GM19099 (cell line): ENCODE data around the gene AHRR.

Source experiments
- POLR2A ChIP-seq: IDR thresholded peaks from 3 replicates; pipeline ENCODE4 v1.6.1; 2011; ENCODE audit warnings: low read depth; ENCODE audit not compliant: insufficient read length; ENCODE audit errors: extremely low read depth

Gene AHRR

DNA sequence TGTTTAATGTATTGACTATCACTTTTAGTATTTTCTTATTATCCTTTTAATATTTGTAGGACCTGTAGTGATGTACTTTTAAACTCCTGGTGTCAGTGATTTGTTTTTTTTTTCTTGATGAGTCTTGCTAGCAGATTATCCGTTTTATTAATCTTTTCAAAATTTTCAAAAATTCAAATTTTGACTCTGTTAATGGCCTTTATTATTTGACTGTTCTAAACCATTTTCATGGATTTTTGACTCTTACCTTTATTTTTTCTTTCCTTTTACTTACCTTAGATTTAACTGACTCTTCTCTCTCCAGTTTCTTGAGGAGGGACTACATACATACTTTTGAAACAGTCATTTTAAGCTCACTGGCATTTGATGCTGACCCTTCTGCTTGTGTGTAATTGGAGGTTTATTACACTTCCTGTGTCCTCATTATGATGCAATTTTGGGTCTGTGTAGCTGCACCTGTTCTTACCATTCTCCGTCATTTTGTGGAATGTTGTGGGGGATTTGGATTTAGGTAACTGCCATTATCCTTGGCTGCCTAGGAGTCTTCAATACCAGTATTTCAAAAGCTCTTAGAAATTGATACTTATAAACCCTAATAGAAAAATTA, 89.5 kb downstream of the AHRR start:
- TF ChIP-seq POLR2A = no peak

- no peak for TF ChIP-seq POLR2A
Measured at GRCh38 chr5:411728-412127, 90.2 kb downstream of the AHRR start.

GRCh38 chr5:415928-416635, 94.6 kb downstream of the AHRR start:
- TF ChIP-seq POLR2A = no peak

- no peak for TF ChIP-seq POLR2A
Measured at GRCh38 chr5:416636-416960, 95.1 kb downstream of the AHRR start.

DNA sequence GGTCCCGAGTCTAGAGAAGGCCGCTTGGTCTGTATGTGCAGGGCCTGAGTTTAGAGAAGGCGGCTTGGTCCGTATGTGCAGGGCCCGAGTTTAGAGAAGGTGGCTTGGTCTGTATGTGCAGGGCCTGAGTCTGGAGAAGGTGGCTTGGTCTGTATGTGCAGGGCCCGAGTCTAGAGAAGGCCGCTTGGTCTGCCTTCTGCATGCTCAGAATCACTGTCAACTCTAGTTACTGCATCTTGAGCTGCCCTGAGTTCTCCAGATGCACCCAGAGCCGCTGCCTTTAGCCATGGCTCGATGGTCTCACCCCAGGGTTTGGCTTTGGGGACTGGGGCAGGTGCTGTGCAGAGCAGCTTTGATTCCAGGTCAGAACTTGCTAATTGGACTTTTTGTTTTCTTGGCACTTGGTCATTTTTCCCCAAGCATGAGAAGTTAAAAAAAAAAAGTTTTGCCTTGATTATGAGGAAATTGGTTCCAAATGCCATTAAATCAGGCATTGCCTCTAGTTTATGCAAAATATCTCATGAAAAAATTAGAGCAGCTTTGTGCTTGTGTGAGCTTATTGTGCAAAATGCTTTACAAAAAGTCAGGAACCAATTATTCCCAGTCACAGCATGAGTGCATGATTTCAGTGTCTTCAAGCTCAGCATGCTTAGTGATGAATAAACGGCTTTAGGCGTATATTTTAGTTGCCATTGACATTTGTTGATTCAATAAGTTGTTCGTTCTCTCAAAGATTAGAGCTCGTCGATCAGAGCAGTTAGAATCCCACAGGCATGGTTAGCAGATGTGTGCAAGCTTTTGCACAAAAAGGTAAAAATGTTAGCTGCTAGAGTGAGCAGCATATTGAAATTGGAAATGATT, 96.0 kb downstream of the AHRR start:
- TF ChIP-seq POLR2A = no peak

DNA sequence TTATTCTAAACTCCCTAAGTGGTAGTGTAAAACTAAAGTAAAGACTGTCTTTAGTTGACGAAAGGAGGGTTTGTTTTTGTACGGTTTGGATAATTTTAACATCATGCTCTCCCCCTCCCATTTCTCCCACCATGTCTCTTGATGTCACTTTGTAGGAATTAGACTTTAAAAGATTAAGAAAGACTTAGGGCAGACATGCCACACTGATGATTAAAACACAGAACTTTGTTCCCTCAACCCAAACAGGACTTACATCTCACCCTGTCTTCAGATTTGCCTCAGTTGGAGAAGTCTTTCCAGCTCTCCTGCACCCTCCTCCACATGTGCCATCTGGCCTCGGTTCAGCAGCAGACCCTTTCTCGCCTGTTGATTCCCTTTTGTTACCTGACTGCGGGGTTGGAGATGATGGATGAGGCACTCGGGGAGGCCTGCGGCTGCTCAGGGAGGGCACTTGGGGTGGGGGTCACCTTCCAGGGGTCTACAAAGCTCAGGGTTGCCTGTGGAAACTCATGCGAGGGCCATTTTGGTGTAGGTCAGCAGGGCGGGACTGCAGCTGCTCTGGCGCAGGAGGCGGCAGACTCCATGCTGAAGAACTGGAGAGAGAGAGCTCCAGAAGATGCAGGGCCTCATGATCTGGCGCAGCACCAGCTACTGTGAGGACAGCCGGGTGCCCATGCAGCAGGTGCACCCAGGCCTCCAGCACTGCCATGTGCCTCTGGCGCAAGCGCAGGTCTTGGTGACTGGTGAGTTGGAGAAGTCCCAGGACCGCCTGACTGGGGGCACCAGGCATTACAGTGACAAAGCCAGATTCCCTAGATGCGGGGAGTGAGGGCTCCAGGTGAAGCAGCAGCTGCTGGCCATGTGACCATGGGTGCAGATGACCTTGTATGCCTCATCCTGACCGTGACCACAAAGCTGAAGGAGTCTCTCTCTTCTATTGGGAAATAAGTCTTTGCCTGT, 96.9 kb downstream of the AHRR start:
- TF ChIP-seq POLR2A = no peak

DNA sequence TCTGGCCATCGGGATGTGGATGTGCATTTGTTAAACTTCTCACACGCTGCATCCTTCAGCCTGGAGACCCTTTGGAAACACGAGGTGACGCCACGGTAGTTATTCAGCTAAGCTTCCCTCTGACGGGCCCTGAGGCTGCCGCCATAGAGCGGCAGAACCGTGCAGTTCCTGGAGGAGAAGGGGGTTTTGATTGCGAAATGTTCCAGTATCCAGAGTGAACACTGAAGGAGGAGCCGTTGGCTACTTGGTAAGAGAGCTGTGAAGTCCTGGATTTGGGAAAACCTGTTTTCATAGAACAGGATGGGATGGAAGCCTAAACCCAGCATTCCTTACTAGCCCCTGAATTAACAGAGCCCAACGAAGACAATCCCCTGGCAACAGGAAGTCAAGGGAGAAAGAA, 98.5 kb downstream of the AHRR start:
- TF ChIP-seq POLR2A = no peak

DNA sequence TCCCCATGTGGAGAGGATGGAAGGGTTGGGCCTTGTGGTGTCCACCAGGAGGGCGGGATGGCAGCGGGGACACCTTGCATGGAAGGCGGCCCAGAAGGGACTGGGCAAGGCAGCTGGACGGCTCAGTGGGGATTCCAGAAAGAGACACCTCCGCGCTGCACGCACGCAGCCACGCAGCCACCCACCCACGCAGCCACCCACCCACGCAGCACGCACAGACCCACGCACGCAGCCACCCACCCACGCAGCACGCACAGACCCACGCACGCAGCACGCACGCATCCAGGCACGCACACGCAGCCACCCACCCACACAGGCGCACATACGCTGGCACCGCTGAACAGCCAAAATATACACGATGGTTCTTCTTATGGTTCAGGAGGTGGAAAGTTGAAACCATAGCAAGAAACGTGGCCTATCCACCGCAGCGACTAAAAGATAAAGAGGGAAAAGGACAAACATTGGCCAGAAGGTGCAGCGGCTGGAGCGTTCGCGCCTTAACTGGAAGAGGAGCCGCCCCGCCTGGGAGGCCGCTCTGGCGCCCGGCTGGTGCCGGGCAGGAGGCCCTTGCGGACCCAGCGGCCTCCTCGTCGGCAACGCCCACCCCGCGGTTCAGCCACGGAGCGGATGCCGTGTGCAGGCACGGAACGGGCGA, 99.2 kb downstream of the AHRR start:
- TF ChIP-seq POLR2A = no peak

GRCh38 chr5:421287-421880, 99.9 kb downstream of the AHRR start:
- no peak for TF ChIP-seq POLR2A

DNA sequence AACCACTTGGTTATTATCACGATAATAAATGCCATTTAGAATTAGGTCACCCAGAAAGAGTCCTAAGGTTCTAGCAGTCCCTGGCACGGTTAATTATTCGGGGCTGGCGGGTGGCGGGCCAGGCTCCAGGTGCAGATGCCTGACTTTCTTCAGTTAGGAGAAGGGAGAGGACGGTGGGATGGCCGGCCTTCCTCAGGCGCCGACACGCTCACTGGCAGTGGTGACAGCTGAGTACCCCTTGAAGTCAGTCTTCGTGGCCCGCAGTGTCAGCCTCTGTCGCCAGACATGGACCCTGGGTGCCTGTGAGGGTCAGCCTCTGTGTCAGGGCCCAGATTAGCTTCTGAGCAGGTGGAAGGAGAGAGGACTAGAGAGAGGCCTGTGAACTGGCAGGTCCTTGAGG, 100.4 kb downstream of the AHRR start:
- no peak for TF ChIP-seq POLR2A

DNA sequence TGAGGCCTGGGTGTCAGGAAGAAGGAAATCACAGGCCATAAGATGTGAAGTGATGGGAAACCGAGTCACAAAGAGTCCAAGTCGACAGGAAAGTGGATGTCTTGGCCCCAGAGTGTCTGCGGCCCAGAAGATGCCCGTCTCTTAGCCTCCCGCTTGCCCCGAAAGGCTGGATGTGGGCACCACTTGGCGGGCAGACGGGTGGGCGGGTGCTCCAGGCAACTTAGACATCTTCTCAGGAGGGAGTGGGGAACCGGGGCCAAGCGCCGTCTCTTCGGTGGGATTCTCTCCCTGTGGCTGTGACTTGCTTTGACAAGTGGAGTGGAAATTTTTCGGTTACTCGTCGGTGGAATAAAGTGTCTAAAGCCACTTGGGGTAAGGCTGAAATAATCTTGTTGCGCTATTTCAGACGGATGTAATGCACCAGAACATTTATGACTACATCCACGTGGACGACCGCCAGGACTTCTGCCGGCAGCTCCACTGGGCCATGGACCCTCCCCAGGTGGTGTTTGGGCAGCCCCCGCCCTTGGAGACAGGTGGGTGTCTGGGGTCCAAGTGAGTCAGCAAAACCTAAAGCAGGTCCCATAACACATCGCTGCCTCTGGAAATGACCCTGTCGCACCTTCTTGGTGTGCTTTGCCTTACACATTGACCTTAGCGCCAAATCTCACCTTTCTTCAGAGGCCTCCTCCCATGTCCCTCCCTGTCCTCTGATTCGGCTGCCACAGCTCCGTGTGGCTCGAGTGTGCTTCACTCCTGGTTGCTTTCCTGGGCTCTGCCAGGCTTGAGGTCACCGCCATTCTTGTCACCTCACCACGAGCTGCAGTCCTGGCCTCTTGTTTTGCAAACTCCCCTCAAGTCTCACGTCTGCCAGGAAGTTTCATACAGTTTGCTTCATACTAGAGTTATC, 101.1 kb downstream of the AHRR start:
- no peak for TF ChIP-seq POLR2A

DNA sequence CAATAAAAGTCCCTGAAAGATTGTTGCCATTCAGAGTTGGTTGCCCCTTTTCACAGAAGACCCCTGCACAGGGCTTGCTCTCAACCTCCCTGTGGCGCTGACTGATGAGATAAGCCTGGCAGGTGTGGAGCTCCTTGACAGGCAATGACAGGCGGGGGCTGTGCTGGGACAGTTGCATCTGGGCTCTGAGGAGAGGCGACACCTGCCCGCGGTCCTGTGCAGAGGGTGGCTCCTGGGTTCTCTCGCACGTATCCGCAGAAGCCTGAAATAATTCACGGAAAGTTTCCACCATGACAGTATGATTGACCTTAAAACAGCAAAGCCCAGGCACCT, 101.7 kb downstream of the AHRR start:
- TF ChIP-seq POLR2A = no peak

DNA sequence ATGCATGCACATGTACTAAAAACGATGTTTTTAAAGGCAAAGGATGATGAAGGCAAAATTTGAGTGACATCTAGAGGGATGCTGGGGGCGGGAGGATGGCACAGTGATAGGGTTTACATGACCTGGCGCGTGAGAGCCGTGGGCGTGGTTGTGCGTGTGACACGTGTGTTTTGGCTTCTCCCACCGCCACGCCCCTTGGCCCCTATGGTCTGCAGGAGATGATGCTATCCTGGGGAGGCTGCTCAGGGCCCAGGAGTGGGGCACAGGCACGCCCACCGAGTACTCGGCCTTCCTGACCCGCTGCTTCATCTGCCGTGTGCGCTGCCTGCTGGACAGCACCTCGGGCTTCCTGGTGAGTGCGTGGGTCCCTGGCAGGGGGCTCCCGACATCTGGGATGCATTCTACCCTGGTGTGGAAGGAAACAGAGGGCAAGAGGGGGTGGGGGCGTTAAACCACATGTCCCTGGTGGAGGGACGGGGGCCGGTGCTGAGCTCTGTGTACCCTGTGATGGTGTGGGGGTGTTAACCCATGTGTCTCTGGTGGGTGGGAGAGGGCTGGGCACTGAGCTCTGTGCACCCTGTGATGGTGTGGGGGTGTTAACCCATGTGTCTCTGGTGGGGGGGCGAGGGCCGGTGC, 102.2 kb downstream of the AHRR start:
- no peak for TF ChIP-seq POLR2A
